T-helper 2 cell treated with Interferon-gamma antibody and Interleukin-4, amounts not matched to agents 5 μg/mL and 100 μg/mL, for 36 hours (primary cell): ENCODE measurements around the gene KCP.

ENCODE experiments used
- DNase-seq: peaks from one replicate; pipeline ENCODE4 v3.0.0; 2021; ENCODE audit warnings: low spot score
- H3K27ac Mint-ChIP-seq: one replicate; pipeline ENCODE4 v1.8.0; 2021; ENCODE audit warnings: mild to moderate bottlenecking, mixed read lengths
- H3K27me3 Mint-ChIP-seq: one replicate; pipeline ENCODE4 v1.8.0; 2021; ENCODE audit warnings: low read depth, mixed read lengths
- H3K36me3 Mint-ChIP-seq: one replicate; pipeline ENCODE4 v1.8.0; 2021; ENCODE audit warnings: low read depth, mixed read lengths
- H3K4me1 Mint-ChIP-seq: one replicate; pipeline ENCODE4 v1.8.0; 2021; ENCODE audit warnings: low read depth, mixed read lengths
- H3K4me3 Mint-ChIP-seq: one replicate; pipeline ENCODE4 v1.8.0; 2022; ENCODE audit warnings: mild to moderate bottlenecking, moderate library complexity, mixed read lengths
- H3K9me3 Mint-ChIP-seq: one replicate; pipeline ENCODE4 v1.8.0; 2021; ENCODE audit warnings: mixed read lengths

KCP gene

GRCh38 chr7:128933180-128933891 lies 22.8 kb upstream of the KCP start:
- H3K27ac Mint-ChIP-seq = peak overlapping the region; percentile 87
- H3K9me3 Mint-ChIP-seq = no peaks in the 10 kb centered on the region

DNA sequence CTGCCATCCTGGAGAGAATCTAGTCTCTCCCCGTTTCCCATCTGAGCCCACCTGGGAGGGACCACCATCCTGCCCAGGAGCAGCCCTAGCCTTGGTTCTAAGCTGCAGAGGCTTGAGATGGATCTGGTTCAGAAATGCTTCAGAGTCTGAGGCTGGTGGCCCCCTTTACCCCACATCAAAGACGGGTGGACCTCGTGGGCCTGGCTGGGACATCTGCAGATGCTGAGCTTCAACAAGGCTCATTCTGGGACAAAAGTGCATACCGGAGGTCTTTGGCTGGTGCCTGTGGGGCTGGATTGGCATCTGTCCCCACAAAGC lies 22.3 kb upstream of the KCP start:
- Mint-ChIP-seq H3K27me3 (peaks cover 20% of the 10 kb centered on the region), H3K27ac (no peak overlapping the region), H3K4me1 (peaks cover 14% of the 10 kb centered on the region), H3K36me3 (peaks cover 2% of the 10 kb centered on the region), H3K4me3 (no peak overlapping the region), H3K9me3 (no peaks in the 10 kb centered on the region)
- no peak for DNase-seq

More at GRCh38 chr7:128933180-128933891, 22.8 kb upstream of the KCP start:
- peaks cover 14% of the 10 kb centered on the region for H3K4me1 Mint-ChIP-seq
- H3K4me3 Mint-ChIP-seq = peak overlapping the region; percentile 78
- peaks cover 2% of the 10 kb centered on the region for H3K36me3 Mint-ChIP-seq
- peaks cover 22% of the 10 kb centered on the region for H3K27me3 Mint-ChIP-seq
- DNase-seq = peak; percentile 42

- Mint-ChIP-seq H3K4me1 (peaks cover 13% of the 10 kb centered on the region), H3K27ac (no peak overlapping the region), H3K4me3 (no peak overlapping the region), H3K27me3 (peaks cover 17% of the 10 kb centered on the region), H3K9me3 (no peaks in the 10 kb centered on the region), H3K36me3 (peaks cover 2% of the 10 kb centered on the region)
- DNase-seq = no peak
These were observed 21.7 kb upstream of the KCP start for GRCh38 chr7:128931965-128932861.

GRCh38 chr7:128931190-128931798 lies 20.8 kb upstream of the KCP start:
- DNase-seq = no peak
- H3K4me1 Mint-ChIP-seq = peaks cover 9% of the 10 kb centered on the region
- no peak overlapping the region for H3K27ac Mint-ChIP-seq
- peaks cover 2% of the 10 kb centered on the region for H3K36me3 Mint-ChIP-seq
- H3K4me3 Mint-ChIP-seq = no peak overlapping the region
- H3K9me3 Mint-ChIP-seq = no peaks in the 10 kb centered on the region
- H3K27me3 Mint-ChIP-seq = peaks cover 11% of the 10 kb centered on the region

DNA sequence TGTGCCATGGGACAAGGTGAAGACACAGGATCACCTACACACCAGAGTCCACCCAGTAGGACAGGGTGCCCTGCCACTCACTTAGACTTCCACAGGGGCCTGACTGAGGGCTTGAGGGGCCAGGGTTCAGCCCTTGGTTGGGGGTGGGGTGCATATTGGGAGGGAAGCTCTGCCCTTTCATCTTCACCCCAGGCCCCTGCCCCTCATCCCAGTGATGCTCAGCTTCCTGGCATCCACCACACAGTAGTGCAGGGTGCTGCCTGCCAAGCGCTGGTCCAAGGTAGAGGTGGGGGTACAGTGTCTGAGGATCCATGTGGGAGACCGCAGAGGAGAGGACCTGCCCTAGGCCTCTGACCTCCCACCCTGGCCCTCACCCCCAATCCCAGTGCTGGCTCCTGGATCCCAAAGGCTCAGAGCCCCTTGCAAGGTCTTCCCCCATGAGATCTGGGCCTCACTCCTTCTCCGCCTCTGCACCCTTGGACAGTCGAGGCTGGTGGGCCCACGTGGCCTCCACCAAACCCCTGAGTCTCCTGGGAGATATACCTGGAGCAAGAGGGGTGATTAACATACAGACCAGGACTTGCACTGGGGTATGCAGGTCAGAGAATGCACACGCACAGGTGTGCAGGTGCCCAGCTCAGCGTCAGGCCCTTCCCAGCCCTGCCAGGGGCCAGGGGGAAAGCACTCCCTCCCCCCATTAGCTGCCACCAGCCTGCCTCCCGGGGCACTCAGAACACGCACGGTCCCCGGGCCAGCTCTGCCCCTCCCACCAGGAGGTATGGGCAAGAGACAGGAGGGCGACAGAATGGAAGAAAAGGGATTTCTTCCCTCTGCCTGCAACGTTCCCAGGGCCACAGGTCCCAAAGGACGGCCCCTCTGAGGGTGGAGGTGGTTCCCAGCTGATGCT lies 18.6 kb upstream of the KCP start:
- Mint-ChIP-seq H3K27ac (no peak overlapping the region), H3K4me1 (peaks cover 9% of the 10 kb centered on the region), H3K9me3 (no peaks in the 10 kb centered on the region), H3K4me3 (no peak overlapping the region), H3K36me3 (peaks cover 2% of the 10 kb centered on the region), H3K27me3 (peaks cover 13% of the 10 kb centered on the region)
- DNase-seq = no peak

DNA sequence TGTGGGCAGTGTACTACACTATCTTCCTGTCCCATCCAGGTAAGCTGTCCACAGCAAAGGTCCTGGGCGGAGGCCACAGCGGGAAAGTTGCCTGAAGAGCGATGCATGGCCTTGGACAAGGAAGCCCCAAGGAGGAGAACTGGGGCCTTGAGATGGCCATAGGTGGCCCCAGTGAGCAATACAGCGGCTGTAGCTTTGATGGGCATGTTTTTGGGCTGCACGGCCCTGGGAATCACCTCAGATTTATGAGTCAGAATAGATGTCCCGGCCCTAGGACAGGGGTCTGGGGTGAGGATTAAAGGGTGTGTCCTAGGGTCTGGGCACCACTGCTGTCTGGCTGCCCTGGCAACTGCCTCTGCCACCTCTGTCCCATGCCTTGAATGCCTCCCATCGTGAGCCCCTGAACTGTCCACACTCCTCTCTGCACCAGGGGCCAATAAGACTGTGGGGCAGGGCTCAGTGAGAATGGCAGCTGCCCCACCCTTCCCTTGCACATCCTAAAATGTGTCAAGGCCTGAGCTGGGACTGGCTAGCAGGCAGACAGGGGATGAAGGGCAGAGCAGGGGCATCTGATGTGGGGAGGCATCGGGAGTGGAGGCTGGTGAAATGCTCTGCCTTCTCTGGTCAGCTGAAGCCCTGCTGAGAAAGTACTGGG lies 17.8 kb upstream of the KCP start:
- Mint-ChIP-seq H3K9me3 (no peaks in the 10 kb centered on the region), H3K27ac (no peak overlapping the region), H3K4me3 (no peak overlapping the region), H3K27me3 (peaks cover 17% of the 10 kb centered on the region), H3K4me1 (peaks cover 5% of the 10 kb centered on the region), H3K36me3 (peaks cover 1% of the 10 kb centered on the region)
- no peak for DNase-seq

DNA sequence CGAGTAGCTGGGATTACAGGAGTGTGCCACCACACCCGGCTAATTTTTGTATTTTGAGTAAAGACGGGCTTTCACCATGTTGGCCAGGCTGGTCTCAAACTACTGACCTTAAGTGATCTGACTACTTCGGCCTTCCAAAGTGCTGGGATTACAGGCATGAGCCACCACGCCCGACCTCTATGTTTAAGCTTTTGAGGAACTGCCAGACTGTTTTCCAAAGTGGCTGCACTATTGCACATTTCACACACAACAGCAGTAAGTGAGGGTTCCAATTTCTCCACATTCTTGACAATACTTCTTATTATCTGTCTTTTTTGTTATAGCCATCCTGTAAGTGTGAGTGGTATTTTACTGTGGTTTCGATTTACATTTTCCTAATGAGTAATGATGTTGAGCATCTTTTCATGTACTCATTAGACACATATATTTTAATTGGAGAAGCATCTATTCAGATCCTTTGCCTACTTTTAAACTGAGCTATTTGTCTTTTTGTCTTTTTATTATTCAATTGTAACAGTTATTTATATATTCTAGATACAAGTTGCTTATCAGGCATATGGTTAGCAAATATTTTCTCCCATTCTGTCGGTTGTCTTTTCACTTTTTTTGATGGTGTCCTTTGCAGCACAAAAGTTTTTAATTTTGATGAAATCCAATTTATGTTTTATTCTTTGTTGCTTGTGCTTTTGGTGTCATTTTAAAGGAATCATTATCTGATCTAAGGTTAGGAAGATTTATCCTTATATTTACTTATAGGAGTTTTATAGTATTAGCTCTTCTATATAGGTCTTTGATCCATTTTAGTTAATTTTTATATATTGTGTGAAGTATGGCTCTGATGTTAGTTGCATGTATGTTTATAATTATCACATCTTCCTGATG lies 14.4 kb upstream of the KCP start:
- Mint-ChIP-seq H3K4me3 (no peak overlapping the region), H3K36me3 (no peaks in the 10 kb centered on the region), H3K9me3 (no peaks in the 10 kb centered on the region), H3K4me1 (no peaks in the 10 kb centered on the region), H3K27ac (no peak overlapping the region), H3K27me3 (peaks cover 32% of the 10 kb centered on the region)
- no peak for DNase-seq

GRCh38 chr7:128923411-128923800 lies 12.9 kb upstream of the KCP start:
- Mint-ChIP-seq H3K9me3 (no peaks in the 10 kb centered on the region), H3K4me1 (no peaks in the 10 kb centered on the region), H3K27ac (no peak overlapping the region), H3K4me3 (no peak overlapping the region), H3K27me3 (peaks cover 45% of the 10 kb centered on the region), H3K36me3 (no peaks in the 10 kb centered on the region)
- DNase-seq = no peak

GRCh38 chr7:128922496-128923410 lies 12.2 kb upstream of the KCP start:
- Mint-ChIP-seq H3K27ac (no peak overlapping the region), H3K27me3 (peaks cover 49% of the 10 kb centered on the region), H3K36me3 (no peaks in the 10 kb centered on the region), H3K9me3 (no peaks in the 10 kb centered on the region), H3K4me3 (no peak overlapping the region), H3K4me1 (no peaks in the 10 kb centered on the region)
- DNase-seq = no peak

DNA sequence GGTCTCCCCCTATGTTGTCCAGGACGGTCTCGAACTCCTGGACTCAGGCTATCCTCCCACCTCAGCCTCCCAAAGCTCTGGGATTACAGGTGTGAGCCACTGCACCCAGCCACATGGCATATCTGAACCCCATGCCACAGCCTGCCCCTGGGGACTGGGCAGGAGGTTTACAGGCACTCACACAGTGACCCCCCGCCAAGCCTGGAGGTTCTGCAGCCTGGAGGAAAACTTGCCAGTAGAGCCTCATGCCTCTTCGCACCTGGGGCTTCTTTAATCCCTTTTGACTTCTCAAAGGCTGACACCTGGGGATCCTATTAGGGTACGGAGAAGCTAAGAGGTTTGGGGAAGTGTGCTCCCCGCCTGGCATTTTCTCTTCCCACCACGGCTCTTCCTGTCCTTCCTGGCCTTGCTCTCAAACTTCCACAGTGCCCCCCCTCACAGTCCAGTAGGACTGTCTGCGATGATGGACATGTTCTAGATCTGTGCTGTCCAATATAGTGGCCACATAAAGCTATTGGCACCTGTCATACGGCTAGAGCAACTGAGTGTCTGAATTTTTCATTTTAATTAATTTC lies 11.4 kb upstream of the KCP start:
- H3K36me3 Mint-ChIP-seq = no peaks in the 10 kb centered on the region
- no peaks in the 10 kb centered on the region for H3K9me3 Mint-ChIP-seq
- no peak overlapping the region for H3K27ac Mint-ChIP-seq
- no peak for DNase-seq
- no peaks in the 10 kb centered on the region for H3K4me1 Mint-ChIP-seq
- no peak overlapping the region for H3K4me3 Mint-ChIP-seq
- peaks cover 55% of the 10 kb centered on the region for H3K27me3 Mint-ChIP-seq

DNA sequence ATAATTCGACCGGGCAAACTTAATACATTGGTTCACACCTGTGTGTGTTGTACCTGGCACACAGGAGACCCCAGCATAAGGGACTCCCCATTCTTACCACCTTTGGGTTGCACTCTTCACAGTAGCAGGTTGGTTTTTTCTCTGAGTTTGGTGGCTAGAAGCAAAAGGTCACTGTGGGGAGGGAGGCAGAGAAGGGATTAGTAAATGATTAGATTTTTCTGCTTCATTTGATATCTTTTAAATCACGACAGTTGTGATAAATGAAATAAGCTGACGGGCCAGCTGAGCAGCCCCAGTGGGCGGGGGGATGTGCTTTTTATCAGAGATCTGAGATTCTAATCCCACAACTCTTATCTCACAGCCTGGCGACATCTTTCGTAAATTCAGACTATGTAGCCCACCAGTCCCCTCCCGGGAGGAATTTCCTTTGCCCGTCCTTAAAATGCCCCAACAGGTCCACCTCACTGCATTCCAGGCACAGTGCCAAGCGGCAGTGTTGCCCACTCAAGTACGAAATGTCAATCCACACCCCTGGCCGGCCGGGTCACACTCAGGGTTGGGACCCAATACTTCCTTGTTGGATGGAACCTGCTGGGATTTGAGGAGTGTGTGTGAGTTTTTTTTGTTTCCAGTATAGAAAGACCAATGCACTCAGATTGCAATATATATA lies 10.5 kb upstream of the KCP start:
- no peaks in the 10 kb centered on the region for H3K9me3 Mint-ChIP-seq
- H3K4me1 Mint-ChIP-seq = no peaks in the 10 kb centered on the region
- no peak overlapping the region for H3K27ac Mint-ChIP-seq
- H3K27me3 Mint-ChIP-seq = peaks cover 60% of the 10 kb centered on the region
- no peaks in the 10 kb centered on the region for H3K36me3 Mint-ChIP-seq
- no peak overlapping the region for H3K4me3 Mint-ChIP-seq
- no peak for DNase-seq
